NCI-H2107 treated with DMSO at 0.1 percent for 48 hours (cell line): ENCODE results near the gene MCIDAS.

Experiments
- DNase-seq: peaks from one replicate; lab custom pipeline; 2025; ENCODE audit not compliant: unreplicated experiment; lab: John Stamatoyannopoulos, UW

MCIDAS gene

DNA sequence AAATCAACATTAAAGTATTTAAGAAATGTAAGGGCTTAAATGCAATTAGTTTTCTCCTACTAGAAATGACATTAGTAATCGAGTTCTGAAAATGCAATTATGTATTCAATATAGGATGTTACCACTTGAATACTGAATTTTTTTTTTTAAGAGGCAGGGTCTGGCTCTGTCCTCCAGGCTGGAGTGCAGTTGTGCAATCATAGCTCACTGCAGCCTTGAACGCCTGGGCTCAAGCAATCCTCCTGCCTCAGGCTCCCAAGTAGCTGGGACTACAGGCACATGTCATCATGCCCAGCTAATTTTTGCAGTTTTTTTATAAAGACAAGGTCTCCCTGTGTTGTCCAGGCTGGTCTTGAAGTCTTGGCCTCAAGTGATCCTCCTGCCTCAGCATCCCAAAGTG lies 55.6 kb downstream of the MCIDAS start:
- no peak for DNase-seq
